ENCODE results near the gene COQ8A.

Gene COQ8A

DNA sequence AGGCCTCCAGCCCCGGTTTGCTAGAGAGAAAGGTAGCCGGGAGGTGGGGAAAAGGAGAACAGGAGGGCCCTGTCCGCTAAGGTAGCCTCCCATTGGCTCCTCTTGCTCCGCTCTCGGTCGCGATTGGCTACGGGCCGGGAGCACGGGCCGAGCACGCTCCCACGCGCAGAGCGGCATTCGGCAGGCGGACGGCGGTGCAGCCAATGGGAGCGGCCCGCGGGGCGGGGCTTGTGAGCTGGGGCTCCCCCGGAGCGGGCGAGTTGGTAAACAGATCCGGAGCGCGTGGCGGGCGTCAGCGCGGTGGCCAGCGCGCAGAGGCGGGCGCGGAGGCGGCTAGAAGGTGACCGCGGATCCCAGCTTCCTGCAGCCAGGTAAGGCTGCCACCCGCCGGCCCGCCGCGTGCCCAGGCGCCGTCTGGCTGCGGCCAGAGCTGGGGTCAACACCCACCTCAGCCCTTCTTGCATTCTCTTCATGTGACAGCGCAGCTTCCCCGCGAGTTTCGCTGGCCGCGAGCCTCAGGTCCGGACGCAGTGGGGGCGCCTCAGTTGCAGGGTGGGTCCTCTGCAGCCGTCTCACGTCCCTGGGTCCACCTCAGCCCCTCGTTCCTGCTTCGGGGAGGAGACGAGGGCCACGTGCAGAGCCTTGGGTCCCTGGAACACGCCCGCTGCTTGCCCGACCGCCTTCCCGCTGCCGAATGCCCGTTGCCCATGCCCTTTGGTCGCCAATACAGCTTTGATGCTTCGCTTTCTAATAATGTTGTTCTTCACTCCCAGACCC lies at the start of gene COQ8A:
Gene COQ8A (plus strand): TSS at position 266 of the 777 bp plus-strand sequence. CDS start 21,092 bp downstream, outside the sequence.
- H3K27me3 ChIP-seq (ENCODE audit: insufficient read depth, low read length), result no peaks in the 10 kb centered on the region
- peaks cover 14% of the 10 kb centered on the region for H3K4me1 ChIP-seq (ENCODE audit: control insufficient read depth, insufficient read depth, low read length, unreplicated experiment)
- no peaks in the 10 kb centered on the region; the same call in 1 of the 2 replicates for H3K36me3 ChIP-seq (ENCODE audit: insufficient read depth, low read length)
- peak within 1 kb of the TSS; percentile 86 for H3K4me3 ChIP-seq (ENCODE audit: low read depth, low read length)
- no peaks in the 10 kb centered on the region for H3K79me2 ChIP-seq (ENCODE audit: control insufficient read depth, insufficient read depth, low read length, unreplicated experiment)
- H3K27ac ChIP-seq (ENCODE audit: low read depth, low read length), result peak within 1 kb of the TSS; percentile 84
- H2AFZ ChIP-seq (ENCODE audit: low read length, unreplicated experiment), result peak within 1 kb of the TSS; percentile 84

DNA sequence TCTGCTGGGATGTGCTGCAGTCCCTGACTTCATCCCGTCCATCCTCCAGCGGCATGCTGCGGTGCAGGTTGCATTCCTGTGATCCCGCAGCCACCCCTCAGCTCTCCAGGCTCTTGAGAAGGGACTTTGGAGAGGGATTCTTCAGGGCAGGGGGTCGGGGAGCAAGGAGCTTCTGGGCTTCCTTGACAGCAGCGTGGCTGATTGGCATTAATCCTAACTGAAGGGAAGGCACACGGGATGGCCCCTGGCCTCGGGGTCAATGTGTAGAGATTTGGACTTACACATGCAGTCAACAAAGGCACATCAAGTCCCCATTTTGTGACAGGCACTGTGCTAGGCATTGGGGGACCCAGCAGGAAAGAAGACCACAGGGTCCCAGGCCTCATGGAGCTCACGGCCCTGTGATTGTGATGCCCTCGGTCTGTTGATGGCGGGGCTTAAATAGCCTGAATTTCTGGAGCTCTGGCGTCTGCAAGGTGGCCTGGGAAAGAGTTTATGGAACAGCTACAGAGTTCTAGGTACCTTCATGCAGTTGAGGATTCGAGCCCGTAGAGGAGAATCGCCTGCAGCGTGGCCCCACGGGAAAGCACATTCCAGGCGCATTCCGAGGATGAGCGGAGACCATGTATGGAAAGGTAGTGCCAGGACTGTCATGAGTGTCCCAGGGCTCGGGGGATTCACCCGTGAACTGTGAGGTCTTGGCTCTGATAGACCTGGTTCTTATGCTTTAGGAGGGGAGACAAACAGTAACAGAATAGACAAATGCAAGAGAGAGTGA lies 49.6 kb upstream of the COQ8A start:
- H3K27ac ChIP-seq (ENCODE audit: low read depth, low read length), result no peak overlapping the region
- no peak overlapping the region for H3K4me3 ChIP-seq (ENCODE audit: low read depth, low read length)
- no peaks in the 10 kb centered on the region for H3K79me2 ChIP-seq (ENCODE audit: control insufficient read depth, insufficient read depth, low read length, unreplicated experiment)
- no peaks in the 10 kb centered on the region for H3K36me3 ChIP-seq (ENCODE audit: insufficient read depth, low read length)
- peaks cover 9% of the 10 kb centered on the region for H3K4me1 ChIP-seq (ENCODE audit: control insufficient read depth, insufficient read depth, low read length, unreplicated experiment)
- no peaks in the 10 kb centered on the region for H3K27me3 ChIP-seq (ENCODE audit: insufficient read depth, low read length)
- H2AFZ ChIP-seq (ENCODE audit: low read length, unreplicated experiment), result no peak overlapping the region

DNA sequence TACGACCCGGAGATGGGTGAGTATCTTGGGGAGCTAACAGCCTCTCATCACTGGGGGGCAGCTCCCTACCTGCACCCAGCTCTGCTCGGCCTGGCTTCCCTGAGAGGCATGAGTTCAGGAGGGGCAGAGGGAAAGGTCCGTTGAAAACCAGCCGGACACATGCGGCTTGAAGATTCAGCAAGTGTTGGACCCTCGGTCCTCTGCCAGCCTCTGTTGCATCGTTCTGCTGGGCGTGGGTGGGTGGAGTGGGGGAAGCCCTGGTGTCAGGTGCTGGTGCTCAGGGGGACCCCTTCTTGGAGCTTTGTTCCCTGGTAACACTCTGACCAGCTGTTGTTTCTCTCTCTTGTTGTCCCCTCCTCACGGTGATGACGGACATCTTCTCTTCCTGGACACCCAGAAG lies 48.7 kb upstream of the COQ8A start:
- no peak overlapping the region for H2AFZ ChIP-seq (ENCODE audit: low read length, unreplicated experiment)
- no peak overlapping the region for H3K27ac ChIP-seq (ENCODE audit: low read depth, low read length)
- peaks cover 9% of the 10 kb centered on the region for H3K4me1 ChIP-seq (ENCODE audit: control insufficient read depth, insufficient read depth, low read length, unreplicated experiment)
- no peaks in the 10 kb centered on the region for H3K36me3 ChIP-seq (ENCODE audit: insufficient read depth, low read length)
- no peaks in the 10 kb centered on the region for H3K27me3 ChIP-seq (ENCODE audit: insufficient read depth, low read length)
- no peak overlapping the region for H3K4me3 ChIP-seq (ENCODE audit: low read depth, low read length)
- H3K79me2 ChIP-seq (ENCODE audit: control insufficient read depth, insufficient read depth, low read length, unreplicated experiment), result no peaks in the 10 kb centered on the region

DNA sequence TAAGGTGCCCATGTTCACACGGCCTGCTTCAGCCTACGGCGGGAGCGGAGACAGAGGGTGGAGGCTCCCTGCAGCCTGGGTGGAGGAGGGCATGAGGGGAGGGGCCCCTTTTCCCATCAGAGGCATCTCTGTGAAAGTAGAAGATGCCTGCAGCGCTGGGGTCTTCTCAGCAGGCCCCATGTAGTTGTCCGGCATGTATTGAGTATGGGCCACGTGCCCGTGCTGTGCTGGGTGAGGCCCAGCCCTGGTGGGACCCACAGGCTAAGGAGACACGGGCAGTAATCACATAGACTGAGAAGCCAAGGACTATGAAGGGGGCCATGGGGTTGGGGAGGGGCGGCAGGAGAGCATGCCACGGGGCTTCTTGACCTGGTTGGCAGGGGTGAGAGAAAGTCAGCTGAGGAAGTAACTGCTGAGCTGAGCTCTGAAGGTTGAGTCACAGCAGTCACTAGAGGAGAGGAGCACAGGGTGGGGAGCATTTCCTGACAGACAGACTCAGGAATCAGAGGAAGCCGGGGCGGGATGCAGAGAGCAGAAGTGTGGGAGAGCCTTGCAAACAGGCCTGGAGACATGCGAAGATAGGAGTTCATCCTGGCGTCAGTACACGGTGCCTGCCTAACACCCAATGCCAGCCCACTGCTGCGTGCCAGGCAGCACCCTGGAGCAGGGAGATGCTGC lies 48.1 kb upstream of the COQ8A start:
- Histone ChIP-seq H3K4me3 (ENCODE audit: low read depth, low read length) (no peak overlapping the region), H3K36me3 (ENCODE audit: insufficient read depth, low read length) (no peaks in the 10 kb centered on the region), H3K79me2 (ENCODE audit: control insufficient read depth, insufficient read depth, low read length, unreplicated experiment) (no peaks in the 10 kb centered on the region), H2AFZ (ENCODE audit: low read length, unreplicated experiment) (no peak overlapping the region), H3K4me1 (ENCODE audit: control insufficient read depth, insufficient read depth, low read length, unreplicated experiment) (peaks cover 9% of the 10 kb centered on the region), H3K27ac (ENCODE audit: low read depth, low read length) (no peak overlapping the region), H3K27me3 (ENCODE audit: insufficient read depth, low read length) (no peaks in the 10 kb centered on the region)

DNA sequence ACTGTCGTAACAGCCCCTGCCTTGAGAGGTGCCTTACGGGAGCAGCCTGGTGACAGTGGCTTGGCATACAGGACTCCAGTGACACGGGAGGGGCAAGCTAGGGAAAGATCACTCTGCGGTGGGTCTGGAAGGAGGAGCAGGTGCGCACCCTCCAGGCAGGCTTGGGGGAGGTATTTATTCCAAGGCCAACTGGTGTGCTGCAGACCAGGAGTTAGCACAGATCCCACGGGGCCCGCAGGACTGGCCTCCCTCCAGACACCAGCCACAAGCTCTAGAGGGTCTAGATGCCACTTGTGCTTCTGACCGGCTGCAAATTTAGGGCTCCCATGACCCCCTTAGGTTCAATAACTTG lies 47.6 kb upstream of the COQ8A start:
- Histone ChIP-seq H2AFZ (ENCODE audit: low read length, unreplicated experiment) (no peak overlapping the region), H3K79me2 (ENCODE audit: control insufficient read depth, insufficient read depth, low read length, unreplicated experiment) (no peaks in the 10 kb centered on the region), H3K27ac (ENCODE audit: low read depth, low read length) (no peak overlapping the region), H3K4me1 (ENCODE audit: control insufficient read depth, insufficient read depth, low read length, unreplicated experiment) (peaks cover 9% of the 10 kb centered on the region), H3K36me3 (ENCODE audit: insufficient read depth, low read length) (no peaks in the 10 kb centered on the region), H3K27me3 (ENCODE audit: insufficient read depth, low read length) (no peaks in the 10 kb centered on the region), H3K4me3 (ENCODE audit: low read depth, low read length) (no peak overlapping the region)

DNA sequence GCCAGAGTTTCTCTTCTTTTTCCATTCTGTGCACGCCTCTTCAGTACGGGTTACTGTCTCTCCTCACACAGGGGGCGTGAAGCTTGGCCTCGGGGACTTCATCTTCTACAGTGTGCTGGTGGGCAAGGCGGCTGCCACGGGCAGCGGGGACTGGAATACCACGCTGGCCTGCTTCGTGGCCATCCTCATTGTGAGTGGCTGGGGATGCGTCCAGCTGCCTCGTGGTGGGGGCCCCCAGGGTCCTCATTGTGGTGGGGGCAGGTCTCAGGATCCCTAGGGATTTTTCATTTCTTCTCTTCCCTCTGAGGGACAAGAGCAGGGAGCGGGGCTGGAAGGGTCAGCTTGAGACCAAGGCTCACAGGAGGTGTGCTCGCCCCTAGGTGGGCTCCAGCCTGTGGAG lies 46.2 kb upstream of the COQ8A start:
- Histone ChIP-seq H3K4me3 (ENCODE audit: low read depth, low read length) (no peak overlapping the region), H3K79me2 (ENCODE audit: control insufficient read depth, insufficient read depth, low read length, unreplicated experiment) (no peaks in the 10 kb centered on the region), H2AFZ (ENCODE audit: low read length, unreplicated experiment) (no peak overlapping the region), H3K27ac (ENCODE audit: low read depth, low read length) (no peak overlapping the region), H3K36me3 (ENCODE audit: insufficient read depth, low read length) (no peaks in the 10 kb centered on the region), H3K4me1 (ENCODE audit: control insufficient read depth, insufficient read depth, low read length, unreplicated experiment) (peaks cover 9% of the 10 kb centered on the region), H3K27me3 (ENCODE audit: insufficient read depth, low read length) (no peaks in the 10 kb centered on the region)

DNA sequence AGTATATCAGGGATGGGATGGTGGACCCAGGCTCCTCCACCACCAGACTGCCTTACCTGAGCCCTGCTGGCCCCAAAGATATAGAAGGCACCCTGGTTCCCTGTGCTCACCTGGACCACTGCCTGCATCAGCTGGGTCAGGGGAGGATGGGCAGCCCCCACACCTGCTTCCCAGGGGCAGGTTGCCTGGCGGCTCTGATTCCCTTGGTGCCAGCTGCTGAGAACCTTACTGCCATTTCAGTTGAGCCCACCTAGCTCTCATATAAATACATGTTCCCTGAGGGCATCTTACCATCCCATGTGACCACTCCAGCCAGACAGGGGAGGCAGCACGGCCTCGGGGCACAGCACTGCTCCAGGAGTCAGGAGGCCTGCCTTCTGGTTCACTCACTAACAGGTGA lies 45.3 kb upstream of the COQ8A start:
- Histone ChIP-seq H3K27me3 (ENCODE audit: insufficient read depth, low read length) (no peaks in the 10 kb centered on the region), H2AFZ (ENCODE audit: low read length, unreplicated experiment) (no peak overlapping the region), H3K4me1 (ENCODE audit: control insufficient read depth, insufficient read depth, low read length, unreplicated experiment) (peaks cover 9% of the 10 kb centered on the region), H3K27ac (ENCODE audit: low read depth, low read length) (no peak overlapping the region), H3K36me3 (ENCODE audit: insufficient read depth, low read length) (no peaks in the 10 kb centered on the region), H3K4me3 (ENCODE audit: low read depth, low read length) (no peak overlapping the region), H3K79me2 (ENCODE audit: control insufficient read depth, insufficient read depth, low read length, unreplicated experiment) (no peaks in the 10 kb centered on the region)

DNA sequence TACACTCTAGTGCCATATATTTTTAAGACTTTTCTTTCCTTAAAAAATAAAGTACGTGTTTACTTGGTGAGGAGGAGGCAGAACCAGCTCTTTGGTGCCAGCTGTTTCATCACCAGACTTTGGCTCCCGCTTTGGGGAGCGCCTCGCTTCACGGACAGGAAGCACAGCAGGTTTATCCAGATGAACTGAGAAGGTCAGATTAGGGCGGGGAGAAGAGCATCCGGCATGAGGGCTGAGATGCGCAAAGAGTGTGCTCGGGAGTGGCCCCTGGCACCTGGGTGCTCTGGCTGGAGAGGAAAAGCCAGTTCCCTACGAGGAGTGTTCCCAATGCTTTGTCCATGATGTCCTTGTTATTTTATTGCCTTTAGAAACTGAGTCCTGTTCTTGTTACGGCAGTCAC lies 44.5 kb upstream of the COQ8A start:
- H3K27ac ChIP-seq (ENCODE audit: low read depth, low read length), result no peak overlapping the region
- no peaks in the 10 kb centered on the region for H3K36me3 ChIP-seq (ENCODE audit: insufficient read depth, low read length)
- H3K27me3 ChIP-seq (ENCODE audit: insufficient read depth, low read length), result no peaks in the 10 kb centered on the region
- no peak overlapping the region for H2AFZ ChIP-seq (ENCODE audit: low read length, unreplicated experiment)
- peaks cover 9% of the 10 kb centered on the region for H3K4me1 ChIP-seq (ENCODE audit: control insufficient read depth, insufficient read depth, low read length, unreplicated experiment)
- no peak overlapping the region for H3K4me3 ChIP-seq (ENCODE audit: low read depth, low read length)
- H3K79me2 ChIP-seq (ENCODE audit: control insufficient read depth, insufficient read depth, low read length, unreplicated experiment), result no peaks in the 10 kb centered on the region

DNA sequence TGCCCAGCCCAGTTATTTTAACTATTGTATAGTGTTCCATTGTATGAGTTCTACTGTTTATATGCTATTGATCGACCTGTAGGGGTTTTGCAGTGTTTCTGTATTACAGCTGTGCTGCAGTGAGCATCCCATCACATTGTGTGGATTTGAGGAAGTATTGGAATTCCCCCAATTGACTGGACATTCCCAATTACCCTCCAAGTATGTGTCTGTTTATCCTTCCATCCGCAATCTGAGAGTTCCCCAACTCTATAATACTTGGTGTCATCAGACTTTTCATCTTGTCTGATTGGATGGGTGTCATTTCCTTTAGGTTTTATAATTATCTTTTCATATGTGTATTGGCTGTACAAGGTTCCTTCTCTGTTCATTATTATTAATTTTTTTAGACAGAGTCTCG lies 41.8 kb upstream of the COQ8A start:
- Histone ChIP-seq H3K4me1 (ENCODE audit: control insufficient read depth, insufficient read depth, low read length, unreplicated experiment) (no peaks in the 10 kb centered on the region), H3K36me3 (ENCODE audit: insufficient read depth, low read length) (no peaks in the 10 kb centered on the region), H3K79me2 (ENCODE audit: control insufficient read depth, insufficient read depth, low read length, unreplicated experiment) (no peaks in the 10 kb centered on the region), H3K27ac (ENCODE audit: low read depth, low read length) (no peak overlapping the region), H2AFZ (ENCODE audit: low read length, unreplicated experiment) (no peak overlapping the region), H3K27me3 (ENCODE audit: insufficient read depth, low read length) (no peaks in the 10 kb centered on the region), H3K4me3 (ENCODE audit: low read depth, low read length) (no peak overlapping the region)

DNA sequence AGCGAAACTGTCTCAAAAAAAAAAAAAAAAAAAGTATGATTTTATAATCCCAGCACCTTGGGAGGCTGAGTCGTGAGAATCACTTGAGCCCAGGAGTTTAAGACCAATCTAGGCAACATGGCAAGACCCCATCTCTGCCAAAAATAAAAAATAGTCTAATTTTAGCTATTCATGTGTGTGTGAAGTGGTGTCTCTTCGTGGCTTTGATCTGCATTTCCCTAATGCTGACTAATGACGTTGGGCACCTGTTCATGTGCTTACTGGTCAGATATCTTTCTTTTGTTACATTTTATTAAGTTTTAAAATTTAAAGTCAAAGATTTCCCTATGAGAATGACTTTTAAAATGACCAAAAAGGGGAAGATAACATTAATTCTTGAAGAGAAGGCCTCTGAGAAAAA lies 38.7 kb upstream of the COQ8A start:
- H3K27me3 ChIP-seq (ENCODE audit: insufficient read depth, low read length), result no peaks in the 10 kb centered on the region
- H3K79me2 ChIP-seq (ENCODE audit: control insufficient read depth, insufficient read depth, low read length, unreplicated experiment), result no peaks in the 10 kb centered on the region
- H3K36me3 ChIP-seq (ENCODE audit: insufficient read depth, low read length), result no peaks in the 10 kb centered on the region
- H2AFZ ChIP-seq (ENCODE audit: low read length, unreplicated experiment), result no peak overlapping the region
- H3K4me1 ChIP-seq (ENCODE audit: control insufficient read depth, insufficient read depth, low read length, unreplicated experiment), result peaks cover 7% of the 10 kb centered on the region
- H3K4me3 ChIP-seq (ENCODE audit: low read depth, low read length), result no peak overlapping the region
- H3K27ac ChIP-seq (ENCODE audit: low read depth, low read length), result no peak overlapping the region
